Measurements from ENCODE around the gene ARID1B. TPM values are rescaled to one million over a fixed set of nuclear protein-coding genes. Genes with fewer than 3 reads are reported as not detected.

ARID1B gene
- total RNA-seq, 1 donor from 2014 or later = 49.2 TPM

GRCh38 chr6:156771761-156772160 lies 5.4 kb upstream of the ARID1B start:
- intact Hi-C loops (cut with DNase I) = no loop called here

DNA sequence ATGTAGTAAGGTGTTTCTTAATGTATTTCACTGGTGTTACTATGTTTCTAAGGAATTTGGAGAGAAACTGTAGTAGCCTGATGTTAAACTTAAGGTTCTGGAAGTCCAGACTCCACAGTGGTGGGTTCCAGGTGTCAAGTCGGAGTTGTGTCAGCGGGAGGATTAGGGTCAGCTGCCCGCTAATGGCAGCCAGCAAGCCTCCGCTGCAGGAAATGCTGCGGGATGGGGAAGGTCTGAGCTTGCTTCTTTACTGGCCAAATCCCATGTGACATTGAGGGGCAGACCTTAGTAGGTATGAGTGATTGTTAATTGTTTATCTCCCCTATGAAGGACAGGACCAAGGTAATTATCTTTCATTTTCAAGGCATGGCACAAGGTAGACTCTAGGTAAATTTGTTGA lies 3.7 kb upstream of the ARID1B start:
- intact Hi-C loops (cut with DNase I) = no loop called here
- no peak for ATAC-seq (ENCODE audit: poor library complexity)
- DNase-seq = no peak

More at GRCh38 chr6:156771761-156772160, 5.4 kb upstream of the ARID1B start:
- no peak for ATAC-seq (ENCODE audit: poor library complexity)
- no peak for DNase-seq

DNA sequence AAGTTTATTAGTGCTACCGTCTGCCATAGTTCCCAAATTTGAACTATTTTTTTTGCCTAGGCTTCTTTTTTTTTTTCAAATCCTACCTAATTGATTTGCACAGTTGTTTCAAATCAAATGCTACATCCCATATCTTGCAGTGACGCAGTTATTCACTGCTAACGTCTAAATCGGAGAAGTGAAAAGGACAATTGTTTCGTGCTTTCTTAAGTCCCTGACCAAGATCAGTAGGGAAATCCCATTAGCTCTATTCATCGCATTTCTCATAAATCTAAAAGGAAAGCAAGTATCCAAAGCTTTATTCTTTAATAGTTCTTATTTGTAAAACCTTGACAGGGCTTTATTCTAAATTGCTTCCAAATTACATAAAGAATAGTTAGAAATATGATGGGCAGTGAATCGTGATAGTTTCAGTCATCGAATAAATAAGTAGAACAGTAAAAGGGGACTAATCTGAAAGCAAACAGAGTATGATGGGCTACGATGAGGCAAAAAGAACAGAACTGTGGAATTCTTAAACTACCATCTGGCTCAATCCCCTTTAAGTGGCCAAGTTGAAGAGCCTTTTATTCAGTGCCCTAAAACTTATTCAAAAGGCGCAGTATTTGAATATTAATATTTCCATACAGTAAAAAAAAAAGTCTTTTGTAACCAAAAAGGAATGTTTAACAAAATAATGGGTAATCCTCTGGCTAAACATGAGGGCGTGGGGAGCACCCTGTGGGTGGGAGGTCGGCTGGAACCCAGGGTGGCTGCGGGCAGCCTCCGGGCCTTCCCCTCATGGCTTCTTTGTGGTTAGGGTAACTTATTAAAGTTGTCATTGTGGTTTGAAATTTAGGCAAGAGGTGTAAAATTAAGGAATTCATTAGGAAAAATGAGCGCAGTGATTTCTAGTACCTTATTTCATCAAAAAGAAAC lies 3.0 kb upstream of the ARID1B start:
- no peak for ATAC-seq (ENCODE audit: poor library complexity)
- intact Hi-C loops (cut with DNase I) = no loop called here
- DNase-seq = no peak

- intact Hi-C loops (cut with DNase I) = loop anchor here (5.0 kb wide), 1 partner anchor 213 kb away; no protein-coding TSS in a partner anchor
- DNase-seq = no peak
- ATAC-seq (ENCODE audit: poor library complexity) = no peak
Observed at GRCh38 chr6:156774863-156775405, 2.2 kb upstream of the ARID1B start.

GRCh38 chr6:156775717-156776116 lies 1.5 kb upstream of the ARID1B start:
- intact Hi-C loops (cut with DNase I) = loop anchor here (2.0 to 5.0 kb wide), 2 partner anchors 87 to 213 kb away; no protein-coding TSS in a partner anchor
- DNase-seq (no peak), ATAC-seq (ENCODE audit: poor library complexity) (no peak)

- DNase-seq (no peak), ATAC-seq (ENCODE audit: poor library complexity) (peak; percentile 6)
- intact Hi-C loops (cut with DNase I) = loop anchor here (2.0 to 5.0 kb wide), 2 partner anchors 88 to 214 kb away; no protein-coding TSS in a partner anchor
Observed at GRCh38 chr6:156776470-156776839, 723 bp upstream of the ARID1B start.

DNA sequence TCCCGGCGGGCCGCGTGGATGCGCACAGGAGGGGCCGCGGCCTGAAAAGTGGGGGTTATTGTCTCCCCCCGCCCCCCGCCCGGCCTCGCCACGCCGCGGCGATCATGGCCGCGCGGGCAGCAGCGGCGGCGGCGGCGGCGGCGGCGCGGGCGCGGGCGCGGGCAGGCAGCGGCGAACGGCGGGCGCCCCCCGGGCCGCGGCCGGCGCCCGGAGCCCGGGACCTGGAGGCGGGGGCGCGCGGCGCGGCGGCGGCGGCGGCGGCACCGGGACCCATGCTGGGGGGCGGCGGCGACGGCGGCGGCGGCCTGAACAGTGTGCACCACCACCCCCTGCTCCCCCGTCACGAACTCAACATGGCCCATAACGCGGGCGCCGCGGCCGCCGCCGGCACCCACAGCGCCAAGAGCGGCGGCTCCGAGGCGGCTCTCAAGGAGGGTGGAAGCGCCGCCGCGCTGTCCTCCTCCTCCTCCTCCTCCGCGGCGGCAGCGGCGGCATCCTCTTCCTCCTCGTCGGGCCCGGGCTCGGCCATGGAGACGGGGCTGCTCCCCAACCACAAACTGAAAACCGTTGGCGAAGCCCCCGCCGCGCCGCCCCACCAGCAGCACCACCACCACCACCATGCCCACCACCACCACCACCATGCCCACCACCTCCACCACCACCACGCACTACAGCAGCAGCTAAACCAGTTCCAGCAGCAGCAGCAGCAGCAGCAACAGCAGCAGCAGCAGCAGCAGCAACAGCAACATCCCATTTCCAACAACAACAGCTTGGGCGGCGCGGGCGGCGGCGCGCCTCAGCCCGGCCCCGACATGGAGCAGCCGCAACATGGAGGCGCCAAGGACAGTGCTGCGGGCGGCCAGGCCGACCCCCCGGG lies 637 bp downstream of the ARID1B start:
- intact Hi-C loops (cut with DNase I) = loop anchor here (2.0 to 5.0 kb wide), 3 partner anchors 89 to 245 kb away; no protein-coding TSS in a partner anchor
- DNase-seq (peak; percentile 74), ATAC-seq (ENCODE audit: poor library complexity) (peak; percentile 31)

DNA sequence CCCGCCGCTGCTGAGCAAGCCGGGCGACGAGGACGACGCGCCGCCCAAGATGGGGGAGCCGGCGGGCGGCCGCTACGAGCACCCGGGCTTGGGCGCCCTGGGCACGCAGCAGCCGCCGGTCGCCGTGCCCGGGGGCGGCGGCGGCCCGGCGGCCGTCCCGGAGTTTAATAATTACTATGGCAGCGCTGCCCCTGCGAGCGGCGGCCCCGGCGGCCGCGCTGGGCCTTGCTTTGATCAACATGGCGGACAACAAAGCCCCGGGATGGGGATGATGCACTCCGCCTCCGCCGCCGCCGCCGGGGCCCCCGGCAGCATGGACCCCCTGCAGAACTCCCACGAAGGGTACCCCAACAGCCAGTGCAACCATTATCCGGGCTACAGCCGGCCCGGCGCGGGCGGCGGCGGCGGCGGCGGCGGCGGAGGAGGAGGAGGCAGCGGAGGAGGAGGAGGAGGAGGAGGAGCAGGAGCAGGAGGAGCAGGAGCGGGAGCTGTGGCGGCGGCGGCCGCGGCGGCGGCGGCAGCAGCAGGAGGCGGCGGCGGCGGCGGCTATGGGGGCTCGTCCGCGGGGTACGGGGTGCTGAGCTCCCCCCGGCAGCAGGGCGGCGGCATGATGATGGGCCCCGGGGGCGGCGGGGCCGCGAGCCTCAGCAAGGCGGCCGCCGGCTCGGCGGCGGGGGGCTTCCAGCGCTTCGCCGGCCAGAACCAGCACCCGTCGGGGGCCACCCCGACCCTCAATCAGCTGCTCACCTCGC lies 1.5 kb downstream of the ARID1B start:
- peak; percentile 74 for DNase-seq
- intact Hi-C loops (cut with DNase I) = loop anchor here (2.0 to 5.0 kb wide), 2 partner anchors 216 to 244 kb away; no protein-coding TSS in a partner anchor
- ATAC-seq (ENCODE audit: poor library complexity) = peak; percentile 9

- intact Hi-C loops (cut with DNase I) = loop anchor here (2.0 to 10.0 kb wide), 3 partner anchors 165 to 243 kb away; no protein-coding TSS in a partner anchor
- DNase-seq = peak; percentile 72
- ATAC-seq (ENCODE audit: poor library complexity) = peak; percentile 25
Observed at GRCh38 chr6:156779206-156780094, 2.3 kb downstream of the ARID1B start.

GRCh38 chr6:156780102-156780641 lies 3.0 kb downstream of the ARID1B start:
- DNase-seq (no peak), ATAC-seq (ENCODE audit: poor library complexity) (peak; percentile 34)
- intact Hi-C loops (cut with DNase I) = loop anchor here (10.0 kb wide), 1 partner anchor 165 kb away; no protein-coding TSS in a partner anchor

DNA sequence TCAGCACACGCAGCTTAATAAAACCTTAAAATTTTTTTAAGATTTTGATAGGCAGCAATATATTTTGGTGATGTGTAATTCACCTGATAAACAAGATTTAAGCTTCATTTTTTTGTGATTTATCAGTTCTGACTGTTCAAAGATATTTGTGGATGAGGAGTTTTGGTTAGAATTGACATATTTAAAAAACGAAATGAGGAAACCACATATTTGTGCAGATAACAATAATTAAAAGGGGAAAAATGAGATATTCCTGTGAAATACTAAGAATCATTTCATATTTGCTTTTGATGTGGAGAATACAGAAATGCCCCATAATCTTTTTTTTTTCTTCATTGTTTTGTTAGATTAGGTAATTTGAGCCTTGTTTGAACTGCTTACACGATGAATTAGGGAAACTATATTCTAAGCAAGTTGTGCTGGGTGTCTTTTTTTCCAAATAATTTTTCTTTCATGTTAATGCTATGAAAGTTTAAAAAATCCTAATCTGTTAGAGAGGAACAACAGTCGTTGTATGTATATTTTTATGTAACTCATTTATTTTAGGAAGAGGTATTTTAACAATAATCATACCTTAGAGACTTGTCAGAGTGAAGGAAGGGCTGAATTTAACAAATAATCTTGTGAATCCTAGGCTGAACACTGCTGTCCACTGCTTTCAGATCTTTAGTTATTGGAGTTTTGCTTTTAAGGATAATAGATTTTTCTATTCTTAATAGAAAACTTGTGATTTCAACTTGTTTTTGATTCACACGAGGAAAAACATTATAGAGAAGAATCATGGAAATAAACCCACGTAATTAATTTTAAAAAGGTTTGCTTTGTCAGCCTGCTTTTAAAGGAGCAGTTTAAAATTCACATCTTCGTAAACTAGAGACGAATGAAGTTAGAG lies 4.0 kb downstream of the ARID1B start:
- DNase-seq (no peak), ATAC-seq (ENCODE audit: poor library complexity) (no peak)
- intact Hi-C loops (cut with DNase I) = loop anchor here (10.0 kb wide), 1 partner anchor 164 kb away; no protein-coding TSS in a partner anchor

- DNase-seq = no peak
- intact Hi-C loops (cut with DNase I) = loop anchor here (10.0 kb wide), 1 partner anchor 163 kb away; no protein-coding TSS in a partner anchor
- no peak for ATAC-seq (ENCODE audit: poor library complexity)
Observed at GRCh38 chr6:156781861-156782631, 4.9 kb downstream of the ARID1B start.

- no peak for DNase-seq
- intact Hi-C loops (cut with DNase I) = loop anchor here (10.0 kb wide), 1 partner anchor 162 kb away; no protein-coding TSS in a partner anchor
- no peak for ATAC-seq (ENCODE audit: poor library complexity)
Observed at GRCh38 chr6:156782691-156783320, 5.6 kb downstream of the ARID1B start.

DNA sequence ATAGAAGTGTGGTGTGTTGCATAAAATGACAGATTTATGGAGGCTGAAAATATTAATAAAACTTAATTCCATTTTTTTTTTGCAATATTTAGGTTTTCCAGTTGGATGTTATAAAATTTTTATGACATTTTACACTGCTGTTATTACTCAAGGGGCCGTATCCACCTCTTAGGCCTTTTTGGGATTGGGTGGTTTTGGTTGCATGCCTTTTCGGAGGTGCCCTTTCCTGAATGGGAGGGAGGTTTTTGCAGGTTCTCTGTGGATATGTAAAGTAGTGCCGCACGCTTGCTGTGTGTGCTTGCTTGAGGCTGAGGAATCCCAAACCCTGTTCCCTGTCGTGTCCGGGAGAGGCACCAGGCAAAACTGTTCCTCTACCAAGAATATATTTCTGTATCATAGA lies 6.8 kb downstream of the ARID1B start:
- DNase-seq (no peak), ATAC-seq (ENCODE audit: poor library complexity) (no peak)
- intact Hi-C loops (cut with DNase I) = loop anchor here (10.0 kb wide), 1 partner anchor 161 kb away; no protein-coding TSS in a partner anchor

All from Right ventricle myocardium superior (tissue), 1 donor.